Spleen (tissue), 11 donors: ENCODE data around the gene RIPOR2. TPM values are rescaled to one million over a fixed set of nuclear protein-coding genes. Genes with fewer than 3 reads are reported as not detected.

Experiments
- DNase-seq: peaks from one replicate; pipeline ENCODE4 v3.0.0-alpha.2; 2020
- H3K27ac ChIP-seq, 8 donors: fragments of 200-600 bp; sonication (generic) in 7 of 8; 1 replicate in 4 of 8; 2 replicates in 4 of 8; pipeline versions ENCODE4 v1.5.0 to v1.8.0; 2016 to 2021; ENCODE audit warnings: inconsistent platforms in 4 of 8, mild to moderate bottlenecking in 4 of 8, moderate library complexity in 1 of 8
- H3K27me3 ChIP-seq, 7 donors: fragments of 200-600 bp; sonication (generic) in 6 of 7; replicated peaks in 1 of 7; 1 replicate in 4 of 7; 2 replicates in 3 of 7; pipeline versions ENCODE4 v1.5.0 to v1.8.0; 2016 to 2021; ENCODE audit warnings: inconsistent platforms in 3 of 7, mild to moderate bottlenecking in 1 of 7
- H3K36me3 ChIP-seq, 6 donors: fragments of 200-600 bp; sonication (generic) in 5 of 6; 1 replicate in 4 of 6; 2 replicates in 2 of 6; pipeline versions ENCODE4 v1.5.0 to v1.8.0; 2016 to 2021; ENCODE audit warnings: inconsistent platforms in 2 of 6
- H3K4me1 ChIP-seq, 6 donors: fragments of 200-600 bp; sonication (generic) in 5 of 6; 1 replicate in 3 of 6; 2 replicates in 3 of 6; pipeline versions ENCODE4 v1.5.0 to v1.8.0; 2016 to 2021; ENCODE audit warnings: inconsistent platforms in 3 of 6
- H3K4me3 ChIP-seq, 8 donors: fragments of 200-600 bp; sonication (generic) in 7 of 8; 1 replicate in 4 of 8; 2 replicates in 4 of 8; pipeline versions ENCODE4 v1.5.0 to v1.8.0; 2016 to 2021; ENCODE audit warnings: inconsistent platforms in 4 of 8, mild to moderate bottlenecking in 4 of 8, moderate library complexity in 2 of 8
- H3K9me3 ChIP-seq, 8 donors: fragments of 200-600 bp; sonication (generic) in 7 of 8; 1 replicate in 4 of 8; 2 replicates in 4 of 8; pipeline versions ENCODE4 v1.5.0 to v1.8.0; 2016 to 2021; ENCODE audit warnings: inconsistent platforms in 4 of 8
- POLR2A ChIP-seq, 3 donors: fragments of 450-650 bp; IDR thresholded peaks; one replicate each; pipeline ENCODE4 v1.5.1; 2017; ENCODE audit warnings: antibody characterized with exemption in 3 of 3, mild to moderate bottlenecking in 1 of 3
- POLR2AphosphoS5 ChIP-seq, 3 donors: sonication (generic); formaldehyde crosslinking; IDR thresholded peaks; one replicate each; pipeline ENCODE4 v1.5.1; 2017; ENCODE audit warnings: antibody characterized with exemption in 3 of 3
- WGBS, 5 donors: extraction: QIAGEN DNeasy Blood & Tissue Kit in 3 of 5; methylation state at CpG; one replicate each; pipeline versions ENCODE4 v1.1.5 to v1.1.7; 2013 to 2018; 5-methylcytosine and 5-hydroxymethylcytosine counted together
- intact Hi-C: fragments of 100-400 bp; cut with DNase I; formaldehyde crosslinking; loops from one replicate; pipeline ENCODE4 v1.15.0; 2023; ENCODE audit warnings: low total_unique reads
- polyA plus RNA-seq, 3 donors: library from polyadenylated mRNA; stranded (reverse); fragments of 200-250 nt; gene quantifications; one replicate each; pipeline ENCODE4 v1.2.1, GENCODE V29; 2013
- total RNA-seq, 7 donors: library from RNA; depleted of rRNA in 3 of 7; stranded (reverse); fragments of >200 nt in 3 of 7; fragmentation: NEBNext Ultra II Directional in 4 of 7; extraction: Animal tissue kit (Norgen Biotek cat#: 25700) in 4 of 7; gene quantifications; one replicate each; pipeline versions ENCODE4 v1.1.0 to v1.2.1, GENCODE V29; 2016 to 2021
- TF ChIP-seq, protein P1 (sequence below), 11 experiments: fragments of 200-600 bp in 7 of 11; fragments of 450-650 bp in 4 of 11; sonication (generic) in 4 of 11; IDR thresholded peaks in 8 of 11; conservative IDR thresholded peaks in 3 of 11; 1 replicate in 7 of 11; 2 replicates in 4 of 11; pipeline versions ENCODE4 v1.4.0 to v1.8.0; 2016 to 2021; ENCODE audit warnings: antibody characterized with exemption in 11 of 11, inconsistent platforms in 4 of 11, mild to moderate bottlenecking in 1 of 11
- donor health status: healthy with polysubstance abuse.
- donor health status: DM: no; HTN: no; CAD: no; lungs with moderate emphysema.
- donor health status: DM: no; HTN: no; CAD: no.
- donor health status: Bipolar disorder and iron deficiency.
- donor health status: healthy.
- donor health status: DM: no; HTN: no; CAD: no.
- donor health status: DM: yes; HTN: yes; CAD: no.

Gene RIPOR2
- total and polyA plus RNA-seq, 10 donors, result 40.6 to 247 (median 147) TPM

DNA sequence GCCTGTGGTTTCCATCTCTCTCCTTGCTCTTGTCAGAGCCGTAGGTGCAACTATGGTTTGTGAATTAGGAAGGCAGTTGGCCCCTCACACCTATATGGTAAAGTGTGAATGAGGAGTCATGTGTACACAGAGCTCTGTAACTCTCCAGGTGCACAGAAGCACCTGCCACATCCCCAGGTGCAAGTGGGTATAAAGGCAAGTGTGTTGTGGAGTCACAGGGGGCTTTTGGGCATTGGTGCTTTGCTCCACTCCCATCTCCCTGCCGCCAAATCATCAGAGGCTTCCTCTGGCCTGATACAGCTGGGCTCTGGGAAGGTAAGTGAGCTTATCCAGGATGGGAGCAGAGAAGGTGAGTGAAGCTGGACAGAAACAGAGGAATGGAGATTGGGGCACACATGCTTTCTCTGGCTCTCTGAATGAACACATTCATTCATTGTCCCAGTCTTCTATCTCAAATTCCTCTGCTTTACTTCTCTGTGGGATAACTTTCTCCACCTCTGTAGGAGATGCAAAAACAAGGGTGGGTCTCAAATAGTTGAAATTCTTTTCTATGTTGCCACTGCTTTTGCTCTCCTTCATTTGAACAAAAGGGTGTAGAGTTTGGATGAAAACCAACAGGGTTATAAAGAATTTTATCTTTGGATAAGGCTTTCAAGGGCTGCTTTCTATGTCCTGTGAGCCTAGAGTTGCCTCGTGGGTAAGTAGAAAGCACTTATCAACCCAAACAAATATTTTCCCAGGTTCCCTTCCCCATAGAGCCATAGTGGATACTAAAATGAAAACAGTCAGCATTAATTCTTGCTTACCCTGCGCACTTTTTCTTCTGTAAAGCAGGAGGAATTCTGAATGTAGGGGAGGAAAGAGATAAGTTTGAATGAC is 45.0 kb upstream of the RIPOR2 start:
- H3K27ac ChIP-seq, result no peak overlapping the region
- H3K9me3 ChIP-seq, result no peaks in the 10 kb centered on the region
- intact Hi-C loops, result no loop called here
- H3K36me3 ChIP-seq, result no peaks in the 10 kb centered on the region
- DNase-seq, result no peak
- H3K4me3 ChIP-seq, result no peak overlapping the region
- TF ChIP-seq POLR2AphosphoS5 (IDR thresholded peaks at IDR 0.05), result no peak
- TF ChIP-seq, protein P1, sequence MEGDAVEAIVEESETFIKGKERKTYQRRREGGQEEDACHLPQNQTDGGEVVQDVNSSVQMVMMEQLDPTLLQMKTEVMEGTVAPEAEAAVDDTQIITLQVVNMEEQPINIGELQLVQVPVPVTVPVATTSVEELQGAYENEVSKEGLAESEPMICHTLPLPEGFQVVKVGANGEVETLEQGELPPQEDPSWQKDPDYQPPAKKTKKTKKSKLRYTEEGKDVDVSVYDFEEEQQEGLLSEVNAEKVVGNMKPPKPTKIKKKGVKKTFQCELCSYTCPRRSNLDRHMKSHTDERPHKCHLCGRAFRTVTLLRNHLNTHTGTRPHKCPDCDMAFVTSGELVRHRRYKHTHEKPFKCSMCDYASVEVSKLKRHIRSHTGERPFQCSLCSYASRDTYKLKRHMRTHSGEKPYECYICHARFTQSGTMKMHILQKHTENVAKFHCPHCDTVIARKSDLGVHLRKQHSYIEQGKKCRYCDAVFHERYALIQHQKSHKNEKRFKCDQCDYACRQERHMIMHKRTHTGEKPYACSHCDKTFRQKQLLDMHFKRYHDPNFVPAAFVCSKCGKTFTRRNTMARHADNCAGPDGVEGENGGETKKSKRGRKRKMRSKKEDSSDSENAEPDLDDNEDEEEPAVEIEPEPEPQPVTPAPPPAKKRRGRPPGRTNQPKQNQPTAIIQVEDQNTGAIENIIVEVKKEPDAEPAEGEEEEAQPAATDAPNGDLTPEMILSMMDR (IDR thresholded peaks at IDR 0.05 in 8 of 11, conservative IDR thresholded peaks at IDR 0.05 in 3 of 11), result no peak
- no peak for TF ChIP-seq POLR2A (IDR thresholded peaks at IDR 0.05)
- 74 to 84% (median 78%) methylated on average over 4 of the region's 4 CpGs for WGBS, 5 donors
- peaks cover 0 to 24% (median 9%) of the 10 kb centered on the region in 6 donors for H3K4me1 ChIP-seq
- H3K27me3 ChIP-seq, result no peaks in the 10 kb centered on the region

DNA sequence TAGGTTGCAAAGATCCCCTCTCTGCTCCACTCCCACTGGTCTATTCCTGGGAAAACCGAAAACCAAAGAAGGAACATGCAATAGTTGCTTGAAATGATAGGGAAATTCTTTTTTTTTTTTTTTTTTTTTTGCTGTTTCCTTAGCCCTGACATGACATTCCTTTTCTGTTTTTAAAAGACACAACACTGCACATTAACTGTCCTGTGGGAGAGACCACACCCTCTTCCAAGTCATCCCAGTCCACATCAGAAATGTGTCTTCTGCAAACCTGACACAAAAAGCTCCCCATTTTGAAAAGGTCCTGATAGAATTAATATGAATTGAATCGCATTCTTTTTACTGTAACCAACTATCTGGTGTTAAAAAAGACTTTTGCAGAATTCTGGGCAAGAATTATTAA is 43.4 kb upstream of the RIPOR2 start:
- intact Hi-C loops, result no loop called here
- TF ChIP-seq POLR2A (IDR thresholded peaks at IDR 0.05) (no peak), POLR2AphosphoS5 (IDR thresholded peaks at IDR 0.05) (no peak)
- TF ChIP-seq, protein P1 (IDR thresholded peaks at IDR 0.05 in 8 of 11, conservative IDR thresholded peaks at IDR 0.05 in 3 of 11), result no peak
- Histone ChIP-seq H3K36me3 (no peaks in the 10 kb centered on the region), H3K4me1 (peaks cover 3 to 39% (median 19%) of the 10 kb centered on the region in 6 donors), H3K27ac (no peak overlapping the region), H3K4me3 (no peak overlapping the region), H3K9me3 (no peaks in the 10 kb centered on the region), H3K27me3 (no peaks in the 10 kb centered on the region)
- DNase-seq, result no peak
- 91 to 99% (median 94%) methylated on average over 2 of the region's 2 CpGs for WGBS, 5 donors

DNA sequence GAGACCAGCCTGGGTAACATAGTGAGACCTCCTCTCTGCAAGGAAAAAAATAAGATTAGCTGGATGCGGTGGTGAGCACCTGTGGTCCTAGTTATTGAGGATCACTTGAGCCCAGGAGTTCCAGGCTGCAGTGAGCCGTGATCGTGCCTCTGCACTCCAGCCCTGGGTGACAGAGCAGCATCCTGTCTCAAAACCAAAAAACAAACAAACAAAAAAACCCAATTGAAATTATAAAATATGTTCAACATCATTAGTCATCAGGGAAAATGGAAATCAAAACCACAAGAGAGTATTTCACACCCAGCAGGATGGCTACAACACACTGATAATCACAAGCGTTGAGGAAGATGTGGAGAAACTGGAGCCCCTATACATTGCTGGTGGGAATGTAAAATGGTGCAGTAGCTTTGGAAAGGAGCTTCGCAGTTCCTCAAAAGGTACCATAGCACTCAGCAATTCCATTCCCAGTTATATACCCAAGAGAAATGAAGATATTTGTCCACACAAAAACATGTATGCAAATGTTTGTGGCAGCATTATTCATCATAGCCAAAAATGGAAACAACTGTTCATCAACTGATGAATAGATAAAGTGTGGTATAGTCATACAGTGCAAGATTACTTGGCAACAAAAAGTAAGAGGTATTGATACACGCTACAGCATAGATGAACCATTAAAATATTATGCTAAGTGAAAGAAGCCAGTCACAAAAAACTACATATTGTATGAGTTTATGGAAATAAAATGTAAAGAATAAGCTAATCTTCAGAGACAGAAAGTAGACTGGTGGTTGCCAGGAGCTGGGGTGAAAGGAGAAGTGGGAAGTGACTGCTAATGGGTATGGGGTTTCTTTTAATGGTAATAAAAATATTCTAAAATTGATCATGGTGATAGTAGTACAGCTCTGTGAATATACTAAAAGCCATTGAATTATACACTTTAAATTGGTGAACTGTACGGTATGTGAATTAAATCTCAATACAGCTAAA is 38.7 kb upstream of the RIPOR2 start:
- DNase-seq, result no peak
- H3K4me1 ChIP-seq, result peaks cover 3 to 39% (median 21%) of the 10 kb centered on the region in 6 donors
- H3K36me3 ChIP-seq, result no peaks in the 10 kb centered on the region
- no peaks in the 10 kb centered on the region for H3K27me3 ChIP-seq
- WGBS, 5 donors, result 60 to 74% (median 66%) methylated on average over 7 of the region's 7 CpGs
- peak overlapping the region in 1 of 8 donors; percentile 1 for H3K4me3 ChIP-seq
- TF ChIP-seq POLR2AphosphoS5 (IDR thresholded peaks at IDR 0.05) (no peak), POLR2A (IDR thresholded peaks at IDR 0.05) (no peak)
- TF ChIP-seq, protein P1 (IDR thresholded peaks at IDR 0.05 in 8 of 11, conservative IDR thresholded peaks at IDR 0.05 in 3 of 11), result no peak
- no peaks in the 10 kb centered on the region for H3K9me3 ChIP-seq
- intact Hi-C loops, result no loop called here
- peak overlapping the region in 5 of 8 donors; percentile 6 to 76 (median 57) for H3K27ac ChIP-seq
